ENCODE results near the gene CTXND1.

CTXND1 gene

GRCh38 chr15:80259942-80260510 is 8.0 kb upstream of the CTXND1 start:
- no peak for DNase-seq (ENCODE audit: low read depth)

- DNase-seq (ENCODE audit: low read depth): no peak
Observed at GRCh38 chr15:80251428-80252120, 439 bp downstream of the CTXND1 start.

- DNase-seq (ENCODE audit: low read depth): no peak
Observed at GRCh38 chr15:80250614-80251427, 1.2 kb downstream of the CTXND1 start.

- no peak for DNase-seq (ENCODE audit: low read depth)
Observed at GRCh38 chr15:80249973-80250372, 2.0 kb downstream of the CTXND1 start.

- no peak for DNase-seq (ENCODE audit: low read depth)
Observed at GRCh38 chr15:80247320-80247719, 4.7 kb downstream of the CTXND1 start.

- no peak for DNase-seq (ENCODE audit: low read depth)
Observed at GRCh38 chr15:80246425-80246894, 5.6 kb downstream of the CTXND1 start.

- DNase-seq (ENCODE audit: low read depth): no peak
Observed at GRCh38 chr15:80242802-80243201, 9.2 kb downstream of the CTXND1 start.

- no peak for DNase-seq (ENCODE audit: low read depth)
Observed at GRCh38 chr15:80242132-80242769, 9.8 kb downstream of the CTXND1 start.

- no peak for DNase-seq (ENCODE audit: low read depth)
Observed at GRCh38 chr15:80241508-80241907, 10.5 kb downstream of the CTXND1 start.

GRCh38 chr15:80240276-80240675 is 11.7 kb downstream of the CTXND1 start:
- DNase-seq (ENCODE audit: low read depth): no peak

GRCh38 chr15:80234883-80235282 is 17.1 kb downstream of the CTXND1 start:
- no peak for DNase-seq (ENCODE audit: low read depth)

GRCh38 chr15:80233581-80233980 is 18.4 kb downstream of the CTXND1 start:
- no peak for DNase-seq (ENCODE audit: low read depth)

GRCh38 chr15:80231371-80231770 is 20.6 kb downstream of the CTXND1 start:
- no peak for DNase-seq (ENCODE audit: low read depth)

- DNase-seq (ENCODE audit: low read depth): no peak
Observed at GRCh38 chr15:80228959-80229610, 22.9 kb downstream of the CTXND1 start.

- DNase-seq (ENCODE audit: low read depth): no peak
Observed at GRCh38 chr15:80219955-80220354, 32.1 kb downstream of the CTXND1 start.

- DNase-seq (ENCODE audit: low read depth): no peak
Observed at GRCh38 chr15:80217327-80217900, 34.6 kb downstream of the CTXND1 start.

- no peak for DNase-seq (ENCODE audit: low read depth)
Observed at GRCh38 chr15:80216911-80217310, 35.1 kb downstream of the CTXND1 start.

- DNase-seq (ENCODE audit: low read depth): no peak
Observed at GRCh38 chr15:80216141-80216540, 35.9 kb downstream of the CTXND1 start.

GRCh38 chr15:80214910-80215309 is 37.1 kb downstream of the CTXND1 start:
- no peak for DNase-seq (ENCODE audit: low read depth)

- DNase-seq (ENCODE audit: low read depth): no peak
Observed at GRCh38 chr15:80211976-80212375, 40.0 kb downstream of the CTXND1 start.

All from HS-5 (cell line).